Measurements from ENCODE around the gene AP5S1.
"Not testable (repeated sequence)": the region's sequence is repeated elsewhere in the genome, so short reads cannot be mapped to it uniquely, and the experiment has no call there.

Gene AP5S1

DNA sequence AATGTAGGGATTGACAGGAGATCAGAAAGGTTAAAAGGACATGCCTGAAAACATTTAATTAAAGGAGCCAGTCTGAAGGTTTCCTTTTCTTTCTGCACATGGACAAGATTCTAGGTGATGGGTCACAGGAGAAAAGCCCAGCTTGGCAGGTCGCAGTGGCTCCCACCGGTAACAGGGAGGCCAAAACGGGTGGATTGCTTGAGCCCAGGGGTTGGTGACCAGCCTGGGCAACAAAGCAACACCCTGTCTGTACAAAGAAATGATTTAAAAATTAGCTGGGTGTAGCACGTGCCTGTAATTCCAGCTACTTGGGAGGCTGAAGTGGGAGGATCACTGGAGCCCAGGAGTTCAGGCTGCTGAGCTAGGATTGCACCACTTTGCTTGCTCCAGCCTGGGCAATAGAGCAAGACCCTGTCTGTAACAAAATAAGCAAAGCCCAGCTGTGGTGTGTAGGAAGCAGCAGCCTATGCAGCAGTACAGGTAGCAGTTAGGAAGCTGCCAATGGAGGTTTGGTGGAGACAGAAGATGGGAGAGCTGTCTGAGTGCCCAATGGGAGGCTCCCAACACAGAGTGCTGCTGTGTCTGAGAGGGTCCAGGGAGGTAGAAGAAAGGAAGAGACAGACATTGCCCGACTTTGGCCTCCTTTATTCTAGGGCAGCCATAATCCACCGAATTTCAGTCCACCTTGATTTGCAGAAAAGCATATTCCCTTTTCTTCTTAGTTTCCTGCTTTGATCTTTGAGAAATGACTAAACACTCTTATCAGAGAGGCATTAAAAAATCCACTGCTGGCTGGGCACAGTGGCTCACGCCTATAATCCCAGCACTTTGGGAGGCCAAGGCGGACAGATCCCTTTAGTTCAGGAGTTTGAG is 7.1 kb upstream of the AP5S1 start:
- DNase-seq (ENCODE audit: low spot score), result no peak

DNA sequence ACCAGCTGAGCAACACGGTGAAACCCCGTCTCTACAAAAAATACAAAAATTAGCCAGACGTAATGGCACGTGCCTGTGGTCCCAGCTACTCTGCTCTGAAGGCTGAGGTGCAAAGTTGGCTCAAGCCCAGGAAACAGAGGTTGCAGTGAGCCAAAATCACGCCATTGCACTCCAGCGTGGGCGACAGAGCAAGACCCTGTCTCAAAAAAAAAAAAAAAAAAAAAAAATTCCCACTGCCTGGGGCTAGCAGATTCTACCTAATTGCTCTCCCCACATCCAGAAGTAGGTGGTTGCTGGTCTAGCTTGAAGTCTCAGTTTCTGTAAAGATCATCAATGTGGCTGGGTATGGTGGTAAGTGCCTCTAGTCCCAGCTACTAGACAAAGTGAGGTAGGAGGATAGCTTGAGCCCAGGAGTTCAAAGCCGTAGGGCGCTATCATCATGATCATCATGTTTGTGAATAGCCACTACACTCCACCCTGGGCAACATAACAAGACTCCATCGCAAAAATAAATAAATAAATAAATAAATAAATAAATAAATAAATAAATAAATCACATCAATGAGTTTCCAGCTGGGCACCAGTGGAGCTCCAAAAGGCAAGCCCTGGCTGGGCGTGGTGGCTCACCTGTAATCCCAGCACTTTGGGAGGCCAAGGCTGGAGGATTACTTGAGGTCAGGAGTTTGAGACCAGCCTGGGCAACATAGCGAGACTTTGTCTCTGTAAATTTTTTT is 6.3 kb upstream of the AP5S1 start:
- no peak for DNase-seq (ENCODE audit: low spot score)

DNA sequence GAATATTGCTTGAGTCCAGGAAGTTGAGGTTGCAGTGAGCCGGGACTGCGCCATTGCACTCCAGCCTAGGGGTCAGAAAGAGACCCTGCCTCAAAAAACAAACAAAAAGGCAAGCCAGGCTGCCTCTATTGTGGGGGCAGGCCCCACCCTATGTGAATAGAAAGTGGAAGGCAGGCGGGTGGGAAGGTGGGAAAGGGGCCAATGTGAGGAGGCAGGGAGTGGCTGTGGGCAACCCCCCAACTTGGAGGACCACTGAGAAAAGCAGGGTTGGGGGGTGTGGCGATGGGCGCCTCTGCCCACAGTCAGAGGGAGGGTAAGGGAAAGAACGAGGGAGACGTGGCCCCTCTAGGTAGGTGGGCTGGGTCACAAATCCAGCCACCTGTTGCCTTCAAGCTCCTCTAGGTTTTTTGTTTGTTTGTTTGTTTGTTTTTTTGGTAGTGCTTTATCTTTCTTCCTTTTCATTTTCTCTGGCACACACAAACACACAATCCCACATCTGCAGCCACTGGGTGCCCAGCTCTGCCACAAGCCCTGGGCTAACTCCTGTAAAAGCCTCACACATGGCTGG is 5.3 kb upstream of the AP5S1 start:
- DNase-seq (ENCODE audit: low spot score), result no peak

DNA sequence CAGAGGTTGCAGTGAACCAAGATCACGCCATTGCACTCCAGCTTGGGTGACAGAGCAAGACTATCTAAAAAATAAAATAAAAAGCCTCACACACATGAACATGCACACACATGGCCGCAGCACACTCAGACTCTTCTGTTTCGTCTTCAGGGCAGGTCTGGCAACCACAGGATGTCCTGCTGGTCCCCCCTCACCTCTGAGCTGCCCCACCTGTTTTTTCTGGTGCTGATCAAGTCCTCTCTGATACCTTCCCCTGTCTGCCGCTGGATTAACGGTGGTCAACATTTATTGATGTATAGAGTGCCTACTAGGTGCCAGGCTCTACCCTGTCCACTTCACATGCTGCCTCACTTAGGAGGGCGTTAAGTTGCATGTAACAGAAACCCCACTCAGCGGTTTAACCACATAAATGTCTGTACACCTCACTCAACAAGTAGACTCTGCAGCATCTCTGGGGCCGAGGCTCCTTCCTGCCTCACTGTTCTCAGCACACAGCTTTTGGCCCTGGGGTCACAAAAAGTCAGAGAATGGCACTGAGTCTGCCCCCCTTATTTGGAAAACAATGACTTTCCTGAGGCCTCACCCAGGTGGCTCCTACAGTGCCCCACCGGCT is 4.5 kb upstream of the AP5S1 start:
- no peak for DNase-seq (ENCODE audit: low spot score)

DNA sequence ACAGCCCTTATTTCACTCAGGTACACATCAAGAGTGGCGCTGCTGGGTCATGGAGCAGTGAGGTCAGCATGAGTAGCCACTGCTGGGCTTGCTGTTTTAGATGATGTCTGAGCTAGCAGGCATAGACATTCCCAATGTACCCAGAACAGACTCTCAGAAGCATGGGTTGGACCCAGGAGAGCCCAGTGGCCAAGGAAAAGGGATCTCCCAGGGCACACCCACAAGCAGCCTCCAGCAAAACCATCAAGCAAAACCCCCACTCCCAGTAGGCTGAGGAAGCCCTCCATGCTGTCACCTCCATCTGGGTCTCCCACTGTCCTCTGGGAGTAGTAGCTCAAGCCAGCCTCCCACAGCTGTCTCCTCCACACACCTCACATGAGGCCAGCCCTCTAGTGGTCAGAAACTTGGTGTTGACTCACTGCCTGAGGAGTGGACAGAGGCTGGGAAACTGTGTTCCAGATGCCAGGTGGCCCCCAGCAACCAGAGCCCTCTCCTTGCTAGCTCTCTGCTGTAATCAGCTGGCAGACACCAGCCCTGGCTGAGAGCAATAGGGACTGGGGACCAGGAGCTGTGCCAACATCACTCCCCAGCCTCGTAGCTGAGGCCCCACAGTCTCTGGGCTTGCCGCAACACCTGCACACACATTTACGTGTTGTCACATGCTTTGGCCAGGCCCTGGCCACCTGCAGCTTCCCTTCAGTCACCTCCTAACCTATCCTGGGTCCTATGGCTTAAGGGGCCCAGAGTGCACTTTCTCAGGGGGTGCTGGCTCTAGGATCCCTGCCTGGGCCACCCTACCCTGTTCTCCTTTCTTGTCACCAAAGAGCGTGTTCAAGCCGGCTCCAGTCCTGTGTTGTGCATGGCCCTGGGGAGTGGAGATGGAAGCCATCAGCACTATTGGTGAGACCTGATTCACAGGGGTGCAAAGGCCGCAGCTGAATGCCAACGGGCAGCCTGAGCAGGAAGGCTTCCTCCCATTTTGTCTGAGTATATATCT is 1.9 kb upstream of the AP5S1 start:
- peak; percentile 98 for DNase-seq (ENCODE audit: low spot score)

DNA sequence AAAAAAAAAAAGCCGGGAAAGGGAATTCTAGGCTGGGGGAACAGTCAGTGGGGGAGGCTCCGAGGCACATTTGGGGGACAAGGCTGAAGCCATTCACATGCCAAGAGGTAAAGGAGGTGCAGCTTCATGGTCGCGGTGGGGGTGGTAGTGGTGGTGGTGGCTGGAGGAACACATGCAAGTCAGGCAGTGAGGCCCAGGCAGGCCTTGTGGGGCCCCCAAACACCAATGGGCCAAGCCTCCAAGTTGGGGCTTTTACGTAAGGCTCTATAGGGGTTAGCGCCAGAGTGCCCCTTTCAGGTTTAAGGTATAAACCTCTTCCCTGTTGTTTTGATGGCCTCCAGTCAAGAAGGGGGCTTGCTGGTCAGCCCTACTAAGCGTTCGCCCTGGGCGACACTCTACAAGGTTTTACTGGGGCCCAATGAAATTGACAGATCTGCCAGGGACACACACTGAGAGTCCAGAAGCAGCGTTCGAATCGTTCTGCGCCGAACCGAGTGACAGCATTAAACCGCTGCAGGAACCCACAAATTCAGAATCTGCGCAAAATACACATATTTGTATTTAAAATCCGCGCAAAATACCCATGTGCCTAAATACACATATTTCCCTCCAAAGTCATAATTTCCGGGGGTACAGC is 818 bp upstream of the AP5S1 start:
- DNase-seq (ENCODE audit: low spot score), result no peak

DNA sequence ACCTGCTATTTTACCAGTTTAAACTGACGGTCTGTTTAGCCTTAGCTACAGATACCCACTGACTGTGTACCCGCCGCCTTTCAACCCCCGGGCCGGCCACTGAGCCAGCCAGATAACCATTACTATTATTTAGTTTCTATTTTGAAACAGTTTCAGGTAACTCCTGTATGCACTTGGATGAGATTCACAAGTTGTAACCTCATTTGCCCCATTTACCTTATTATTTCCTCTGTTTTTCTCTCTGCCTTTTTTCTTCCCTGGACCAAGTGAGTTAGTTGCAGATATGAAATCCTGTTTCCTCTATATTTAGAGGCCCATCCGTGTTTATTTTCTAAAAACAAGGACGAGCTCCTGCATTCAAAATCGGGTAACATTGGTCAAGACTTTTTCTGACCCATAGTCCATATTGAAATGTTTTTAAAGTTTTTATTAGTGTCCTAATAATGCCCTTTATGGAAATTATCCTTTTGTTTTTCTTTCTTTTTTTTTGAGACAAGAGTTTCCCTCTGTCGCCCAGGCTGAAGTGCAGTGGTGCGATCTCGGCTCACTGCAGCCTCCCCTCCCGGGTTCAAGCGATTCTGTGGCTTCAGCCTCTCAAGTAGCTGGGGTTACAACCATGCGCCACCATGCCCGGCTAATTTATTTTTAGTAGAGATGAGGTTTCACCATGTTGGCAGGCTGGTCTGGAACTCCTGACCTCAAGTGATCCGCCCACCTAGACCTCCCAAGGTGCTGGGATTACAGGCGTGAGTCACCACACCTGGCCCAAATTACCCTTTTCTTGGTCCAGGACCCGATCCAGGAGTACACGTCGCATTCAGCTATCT is 767 bp downstream of the AP5S1 start:
- DNase-seq (ENCODE audit: low spot score), result no peak

DNA sequence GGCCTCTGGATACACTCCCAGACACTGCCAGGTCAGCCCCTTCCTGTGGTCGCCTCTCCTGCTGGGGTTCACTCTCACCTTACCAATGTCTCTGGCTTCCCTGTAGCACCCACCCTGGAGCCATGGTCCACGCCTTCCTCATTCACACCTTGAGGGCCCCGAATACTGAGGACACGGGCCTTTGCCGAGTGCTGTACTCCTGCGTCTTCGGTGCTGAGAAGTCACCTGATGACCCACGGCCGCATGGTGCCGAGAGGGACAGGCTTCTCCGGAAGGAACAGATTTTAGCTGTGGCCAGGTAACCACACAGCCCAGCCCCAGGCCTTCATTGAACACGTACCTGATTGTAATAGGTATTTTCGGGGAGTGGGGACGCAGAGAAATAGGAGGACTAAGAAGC is 1.6 kb downstream of the AP5S1 start:
- DNase-seq (ENCODE audit: low spot score), result no peak

DNA sequence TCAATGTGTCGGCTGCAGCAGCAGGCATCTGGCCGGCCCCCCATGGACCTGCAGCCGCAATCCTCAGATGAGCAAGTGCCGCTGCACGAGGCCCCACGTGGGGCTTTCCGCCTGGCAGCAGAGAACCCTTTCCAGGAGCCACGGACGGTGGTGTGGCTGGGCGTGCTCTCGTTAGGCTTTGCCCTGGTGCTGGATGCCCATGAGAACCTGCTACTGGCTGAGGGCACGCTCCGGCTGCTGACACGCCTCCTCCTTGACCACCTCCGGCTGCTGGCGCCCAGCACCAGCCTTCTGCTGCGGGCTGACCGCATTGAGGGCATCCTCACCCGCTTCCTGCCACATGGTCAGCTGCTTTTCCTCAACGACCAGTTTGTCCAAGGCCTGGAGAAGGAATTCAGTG is 3.5 kb downstream of the AP5S1 start:
- no peak for DNase-seq (ENCODE audit: low spot score)

DNA sequence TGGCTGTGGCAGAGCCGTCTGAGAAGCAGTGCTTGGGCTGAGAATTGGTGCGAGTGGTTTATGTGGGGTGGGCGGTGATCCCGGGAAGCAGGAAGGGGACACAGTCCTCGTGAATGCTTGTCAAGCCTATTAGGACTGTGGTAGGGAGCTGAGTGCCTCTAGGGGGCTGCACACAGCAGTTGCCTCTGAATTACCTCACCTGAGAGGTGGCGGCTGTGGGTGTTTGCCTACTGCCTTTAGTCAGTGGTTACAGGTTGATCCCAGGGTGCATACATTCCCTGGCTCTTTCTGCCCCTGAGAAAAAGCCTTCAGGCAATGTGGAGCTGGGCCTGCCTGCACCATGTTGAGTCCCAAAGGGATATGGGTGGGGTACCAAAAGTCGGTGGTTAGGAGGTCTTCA is 5.2 kb downstream of the AP5S1 start:
- DNase-seq (ENCODE audit: low spot score), result no peak

DNA sequence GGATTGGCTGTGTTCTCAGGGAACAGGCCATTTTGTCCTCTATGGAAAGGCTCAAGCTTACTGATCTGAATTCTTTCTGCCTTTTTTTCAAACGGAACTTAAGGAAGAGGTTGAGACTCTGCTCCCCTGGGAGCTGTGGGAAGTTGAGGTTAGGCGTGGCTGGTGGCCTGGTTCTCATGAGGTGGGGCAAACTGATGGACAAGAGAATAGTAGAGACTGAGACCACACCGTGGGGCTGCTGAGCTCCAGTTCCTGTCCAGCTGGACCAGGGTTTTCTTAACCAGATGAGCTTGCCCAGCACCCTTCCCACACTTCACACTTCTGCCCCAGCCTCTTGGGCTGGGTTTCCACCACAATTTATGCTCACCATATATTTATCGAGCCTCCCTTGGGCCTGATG is 6.1 kb downstream of the AP5S1 start:
- DNase-seq (ENCODE audit: low spot score), result no peak

DNA sequence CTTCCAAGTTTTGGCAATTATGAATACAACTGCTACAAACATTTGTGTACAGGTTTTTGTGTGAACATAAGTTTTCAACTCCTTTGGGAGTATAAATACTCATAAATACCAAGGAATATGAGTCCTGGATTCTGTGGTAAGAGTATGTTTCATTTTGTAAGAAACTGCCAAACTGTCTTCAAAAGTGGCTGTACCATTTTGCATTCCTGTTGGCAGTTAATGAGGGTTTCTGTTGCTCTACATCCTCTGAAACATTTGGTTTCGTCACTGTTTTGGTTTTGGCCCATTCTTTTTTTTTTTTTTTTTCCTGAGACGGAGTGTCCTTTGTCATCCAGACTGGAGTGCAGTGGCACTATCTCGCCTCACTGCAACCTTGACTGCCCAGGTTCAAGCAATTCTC is 8.5 kb downstream of the AP5S1 start:
- no peak for DNase-seq (ENCODE audit: low spot score)

DNA sequence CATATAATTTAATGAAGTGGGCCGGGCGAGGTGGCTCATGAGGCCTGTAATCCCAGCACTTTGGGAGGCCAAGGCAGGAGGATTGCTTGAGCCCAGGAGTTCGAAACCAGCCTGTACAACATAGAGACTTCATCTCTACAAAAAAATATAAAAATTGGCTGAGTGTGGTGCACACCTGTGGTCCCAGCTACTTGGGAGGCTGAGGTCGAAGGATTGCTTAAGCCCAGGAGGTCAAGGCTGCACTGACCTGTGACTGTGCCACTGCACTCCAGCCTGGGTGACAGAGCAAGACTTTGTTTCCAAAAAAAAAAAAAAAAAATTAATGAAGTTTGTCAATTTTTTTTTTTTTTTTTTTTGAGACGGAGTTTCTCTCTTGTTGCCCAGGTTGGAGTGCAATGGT is 9.5 kb downstream of the AP5S1 start:
- not testable (repeated sequence) for DNase-seq (ENCODE audit: low spot score)

DNA sequence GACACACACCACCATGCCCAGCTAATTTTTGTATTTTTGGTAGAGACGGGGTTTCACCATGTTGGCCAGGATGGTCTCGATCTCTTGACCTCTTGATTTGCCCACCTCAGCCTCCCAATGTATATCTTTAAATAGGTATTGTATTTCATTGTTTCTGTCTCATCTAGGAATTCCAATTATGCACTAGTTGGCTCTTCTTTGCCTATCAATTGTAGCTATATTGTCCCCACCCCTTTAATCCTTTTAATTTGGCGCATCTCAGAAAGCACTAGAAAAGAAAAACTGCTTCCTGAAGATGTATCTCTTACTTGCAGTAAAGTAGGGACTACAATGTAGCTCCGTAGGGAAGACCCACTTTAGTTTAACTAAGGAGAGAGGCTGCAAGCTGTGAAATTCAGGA is 15.8 kb downstream of the AP5S1 start:
- no peak for DNase-seq (ENCODE audit: low spot score)

DNA sequence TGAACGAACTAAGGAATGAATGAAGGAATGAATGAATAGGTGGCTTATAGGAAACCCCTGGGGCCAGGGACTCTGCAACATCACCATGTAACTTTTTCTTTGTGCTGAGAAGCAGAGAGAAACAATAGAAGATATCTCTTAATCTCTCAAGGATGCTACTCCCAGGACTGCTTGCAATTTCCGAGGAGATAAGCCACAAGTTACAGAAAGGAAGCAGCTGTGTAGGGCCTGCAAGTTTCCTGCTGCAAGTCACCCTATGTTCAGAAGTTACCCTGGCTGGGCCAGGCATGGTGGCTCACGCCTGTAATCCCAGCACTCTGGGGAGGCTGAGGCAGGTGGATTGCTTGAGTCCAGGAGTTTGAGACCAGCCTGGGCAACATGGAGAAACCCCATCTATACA is 19.0 kb downstream of the AP5S1 start:
- no peak for DNase-seq (ENCODE audit: low spot score)

DNA sequence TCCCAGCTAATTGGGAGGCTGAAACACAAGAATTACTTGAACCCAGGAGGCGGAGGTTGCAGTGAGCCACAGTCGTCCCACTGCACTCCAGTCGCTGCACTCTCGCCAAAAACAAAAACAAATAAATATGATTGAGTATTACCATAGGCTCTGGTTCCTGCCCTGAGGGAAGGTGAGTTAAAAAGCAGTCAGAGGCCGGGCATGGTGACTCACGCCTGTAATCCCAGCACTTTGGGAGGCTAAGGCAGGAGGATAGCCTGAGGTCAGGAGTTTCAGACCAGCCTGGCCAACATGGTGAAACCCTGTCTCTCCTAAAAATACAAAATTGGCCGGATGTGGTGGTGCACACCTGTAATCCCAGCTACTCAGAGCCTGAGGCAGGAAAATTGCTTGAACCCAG is 19.9 kb downstream of the AP5S1 start:
- not testable (repeated sequence) for DNase-seq (ENCODE audit: low spot score)

DNA sequence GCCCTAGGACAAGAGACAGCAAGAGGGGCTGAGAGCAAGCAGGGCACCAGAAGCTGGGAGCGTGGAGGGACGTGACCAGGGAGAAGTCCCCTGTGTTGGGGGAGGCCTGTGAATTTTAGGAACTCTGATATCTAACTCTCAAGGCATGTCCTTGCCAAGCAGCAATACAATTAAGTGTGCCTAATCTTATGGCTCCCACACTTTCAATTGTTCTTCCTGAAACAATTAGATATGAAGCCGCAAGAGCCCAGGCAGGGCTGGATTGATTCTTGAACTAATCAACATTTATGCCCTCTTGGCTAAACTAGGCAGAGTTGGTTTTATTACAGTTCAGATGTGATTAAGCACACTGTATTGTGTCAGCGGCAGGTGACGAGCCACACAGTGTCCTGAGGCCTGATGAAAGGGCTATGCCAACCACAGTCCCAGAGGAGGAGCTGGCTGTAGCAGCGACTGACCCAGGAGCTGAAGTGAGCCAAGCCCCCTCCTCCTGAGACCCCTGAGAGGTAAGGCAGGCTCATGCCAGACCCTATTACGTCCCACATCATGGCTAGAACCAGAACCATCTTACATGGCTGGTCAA is 22.1 kb downstream of the AP5S1 start:
- DNase-seq (ENCODE audit: low spot score), result no peak

DNA sequence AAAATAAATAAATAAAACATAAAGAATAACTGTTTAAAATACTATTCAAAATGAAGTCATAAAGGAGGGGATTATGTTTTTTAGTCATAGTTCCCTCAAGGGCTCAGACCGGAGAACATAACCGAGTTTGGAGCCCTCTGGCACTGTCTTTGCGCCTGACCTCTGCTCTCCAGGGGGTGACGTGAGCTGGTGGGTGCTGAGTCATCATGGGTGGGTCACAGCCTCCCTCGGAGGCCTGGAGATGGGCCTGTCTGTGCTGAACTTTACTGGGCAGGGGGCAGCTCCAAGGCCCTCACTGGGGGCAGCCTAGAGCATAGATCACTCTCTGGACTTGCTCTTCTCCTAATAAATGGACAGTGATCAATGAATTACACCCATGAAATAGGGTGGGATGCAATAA is 23.1 kb downstream of the AP5S1 start:
- peak; percentile 67 for DNase-seq (ENCODE audit: low spot score)

DNA sequence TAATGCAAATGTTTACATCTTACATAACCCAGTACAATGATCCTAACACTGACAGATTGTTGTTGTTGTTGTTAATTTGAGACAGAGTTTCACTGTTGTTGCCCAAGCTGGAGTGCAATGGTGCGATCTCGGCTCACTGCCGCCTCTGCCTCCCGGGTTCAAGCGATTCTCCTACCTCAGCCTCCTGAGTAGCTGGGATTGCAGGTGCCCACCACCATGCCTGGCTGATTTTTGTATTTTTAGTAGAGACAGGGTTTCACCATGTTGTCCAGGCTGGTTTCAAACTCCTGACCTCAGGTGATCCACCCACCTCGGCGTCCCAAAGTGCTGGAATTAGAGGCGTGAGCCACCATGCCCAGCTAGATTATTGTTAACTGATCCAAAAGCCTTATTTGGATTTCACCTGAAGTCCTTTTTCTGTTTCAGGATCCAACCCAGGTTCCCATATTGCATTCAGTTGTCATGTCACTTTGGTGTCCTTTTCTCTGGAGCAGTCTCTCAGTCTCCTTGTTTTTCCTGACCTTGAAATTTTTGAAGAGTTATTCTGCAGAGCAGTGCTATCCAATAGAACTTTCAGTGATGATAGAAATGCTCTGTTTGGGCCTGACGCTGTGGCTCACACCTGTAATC is 23.8 kb downstream of the AP5S1 start:
- not testable (repeated sequence) for DNase-seq (ENCODE audit: low spot score)
